Measurements from ENCODE around the gene FAAH.
"Not testable (repeated sequence)": the region's sequence is repeated elsewhere in the genome, so short reads cannot be mapped to it uniquely, and the experiment has no call there.

FAAH gene

DNA sequence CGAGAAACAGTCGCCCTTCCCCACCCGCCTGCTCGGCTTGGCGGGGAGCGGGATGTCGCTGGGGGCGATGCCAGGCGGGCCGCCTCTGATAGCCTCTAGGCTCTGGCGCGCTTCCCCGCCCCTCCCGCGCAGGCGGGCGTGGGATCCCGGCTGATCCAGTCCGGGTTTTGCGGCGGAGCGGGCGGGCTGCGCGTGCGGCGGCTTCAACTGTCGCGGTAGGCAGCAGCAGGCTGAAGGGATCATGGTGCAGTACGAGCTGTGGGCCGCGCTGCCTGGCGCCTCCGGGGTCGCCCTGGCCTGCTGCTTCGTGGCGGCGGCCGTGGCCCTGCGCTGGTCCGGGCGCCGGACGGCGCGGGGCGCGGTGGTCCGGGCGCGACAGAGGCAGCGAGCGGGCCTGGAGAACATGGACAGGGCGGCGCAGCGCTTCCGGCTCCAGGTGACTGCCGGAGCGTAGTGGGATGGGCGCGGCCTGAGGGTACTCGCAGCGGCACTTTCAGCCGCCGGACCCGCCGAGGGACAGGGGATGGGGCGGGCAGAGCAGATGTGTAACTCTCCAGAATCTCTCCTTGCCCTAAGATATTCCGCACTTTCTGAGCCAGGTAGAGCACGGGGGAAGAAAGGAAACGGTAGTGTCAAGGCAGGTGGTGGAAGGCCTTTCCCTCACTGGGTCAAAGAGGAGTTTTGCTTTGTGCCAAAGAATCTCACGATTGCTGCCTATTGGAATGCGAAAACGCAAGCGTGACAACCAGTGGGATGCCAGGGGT, at the start of gene FAAH:
TSS of gene FAAH (plus strand) at position 210 of the 764 bp plus-strand sequence. CDS start at position 242, 32 bp downstream.
- DNase-seq, result peak in 57 of 58 donors; percentile 26 to 87 (median 70)

DNA sequence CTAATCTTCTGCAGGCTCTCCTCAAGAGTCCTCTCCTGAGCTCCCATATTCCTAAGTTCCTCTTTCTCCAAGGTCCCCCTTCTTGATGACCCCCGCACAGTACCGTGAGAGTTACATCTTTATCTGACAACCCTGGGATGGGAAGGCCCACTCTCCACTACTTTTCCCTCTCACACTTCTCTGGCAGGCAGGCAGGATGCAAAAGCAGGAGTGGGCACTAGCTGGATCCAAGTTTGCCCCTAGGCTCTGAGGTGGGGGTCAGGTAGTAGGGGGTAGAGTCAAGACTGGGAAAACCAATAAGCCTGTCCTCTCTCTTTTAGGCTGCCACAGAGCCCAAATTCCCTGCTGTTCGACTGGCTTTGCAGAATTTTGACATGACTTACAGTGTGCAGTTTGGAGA, 49.6 kb upstream of the FAAH start:
- DNase-seq, result no peak

DNA sequence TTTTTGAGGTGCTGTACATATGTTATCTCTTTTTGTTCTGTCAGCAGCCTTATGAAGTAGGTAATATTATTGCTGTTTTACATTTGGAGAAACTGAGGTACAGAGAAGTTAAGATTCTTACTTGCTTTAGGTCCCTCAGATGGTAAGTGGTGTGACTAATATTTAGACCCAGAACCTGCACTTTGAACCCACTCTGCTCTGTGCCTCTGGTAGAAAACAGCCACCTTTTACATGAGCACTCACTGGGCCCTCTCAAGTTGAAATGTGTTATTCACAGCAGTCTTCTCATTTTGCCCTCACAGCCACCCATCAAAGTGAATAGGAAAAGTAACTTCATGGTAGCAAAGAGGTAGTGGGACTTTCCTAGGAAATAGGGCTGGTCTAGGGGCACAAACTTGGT, 48.8 kb upstream of the FAAH start:
- DNase-seq, result no peak

DNA sequence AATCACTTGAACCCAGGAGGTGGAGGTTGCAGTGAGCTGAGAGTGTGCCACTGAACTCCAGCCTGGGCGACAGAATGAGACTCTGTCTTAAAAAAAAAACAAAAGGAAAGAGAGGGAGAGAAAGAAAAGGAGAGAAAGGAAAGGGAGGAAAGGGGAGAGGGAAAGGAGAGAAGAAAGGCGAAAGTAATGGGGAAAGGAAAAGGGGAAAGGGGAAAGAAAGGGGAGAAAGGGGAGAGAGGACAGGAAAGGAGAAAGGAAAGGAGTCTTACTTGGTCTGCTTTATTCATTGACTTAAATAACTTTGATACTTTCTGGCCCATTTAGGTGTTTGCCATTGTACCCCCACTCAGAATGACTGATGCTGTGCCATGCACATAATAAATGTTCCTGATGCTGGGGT, 41.8 kb upstream of the FAAH start:
- no peak for DNase-seq

DNA sequence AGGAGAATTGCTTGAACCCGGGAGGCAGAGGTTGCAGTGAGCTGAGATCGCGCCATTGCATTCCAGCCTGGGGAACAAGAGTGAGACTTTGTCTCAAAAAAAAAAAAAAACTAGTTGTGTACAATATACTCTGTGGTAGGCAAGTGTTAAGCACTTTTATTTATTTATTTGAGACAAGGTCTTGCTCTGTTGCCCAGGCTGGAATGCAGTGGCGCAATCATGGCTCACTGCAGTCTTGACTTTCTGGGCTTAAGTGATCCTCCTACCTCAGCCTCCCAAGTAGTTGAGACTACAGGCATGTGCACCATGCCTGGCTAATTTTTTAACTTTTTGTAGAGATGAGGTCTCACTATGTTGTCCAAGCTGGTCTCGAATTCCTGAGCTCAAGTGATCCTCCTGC, 38.2 kb upstream of the FAAH start:
- DNase-seq, result not testable (repeated sequence)

DNA sequence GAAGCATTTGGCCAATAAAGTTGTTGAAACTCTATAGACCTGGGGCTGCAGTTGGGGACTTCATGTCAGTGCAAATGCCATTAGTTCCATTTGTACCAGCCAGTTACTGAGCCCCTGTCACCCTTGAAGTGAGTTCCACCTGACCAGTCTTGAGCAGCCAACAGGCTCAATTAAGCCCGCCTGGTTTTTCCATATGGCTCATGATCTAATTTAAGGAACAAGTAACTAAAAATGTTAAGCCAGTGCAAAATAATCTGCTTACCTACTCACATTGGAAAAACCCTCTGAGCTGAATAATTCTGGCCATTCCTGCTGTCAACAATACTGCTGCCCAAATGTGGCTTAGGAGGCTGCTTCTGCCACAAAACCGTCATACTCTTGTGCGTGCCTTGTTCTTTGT, 32.0 kb upstream of the FAAH start:
- peak in 1 of 58 donors; percentile 7 for DNase-seq

DNA sequence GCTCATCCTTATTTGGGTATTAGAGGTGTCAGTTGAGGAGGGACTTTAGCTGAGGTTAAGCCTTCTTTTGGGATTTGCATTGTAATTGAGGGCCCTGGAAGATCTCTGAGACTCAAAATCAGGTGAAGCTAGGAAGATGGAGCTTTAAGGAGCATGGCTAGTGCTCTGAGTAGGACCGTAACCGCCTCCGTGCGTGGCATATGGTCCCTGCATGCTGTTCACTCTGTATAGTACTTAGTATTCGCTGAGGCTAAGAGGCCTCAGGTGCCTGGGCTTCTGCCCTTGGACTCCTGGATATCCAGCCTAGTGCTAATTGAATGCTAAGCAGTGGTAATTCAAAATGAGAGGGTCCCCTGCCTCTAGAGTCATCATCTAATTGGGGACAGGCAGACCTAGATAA, 31.0 kb upstream of the FAAH start:
- no peak for DNase-seq

DNA sequence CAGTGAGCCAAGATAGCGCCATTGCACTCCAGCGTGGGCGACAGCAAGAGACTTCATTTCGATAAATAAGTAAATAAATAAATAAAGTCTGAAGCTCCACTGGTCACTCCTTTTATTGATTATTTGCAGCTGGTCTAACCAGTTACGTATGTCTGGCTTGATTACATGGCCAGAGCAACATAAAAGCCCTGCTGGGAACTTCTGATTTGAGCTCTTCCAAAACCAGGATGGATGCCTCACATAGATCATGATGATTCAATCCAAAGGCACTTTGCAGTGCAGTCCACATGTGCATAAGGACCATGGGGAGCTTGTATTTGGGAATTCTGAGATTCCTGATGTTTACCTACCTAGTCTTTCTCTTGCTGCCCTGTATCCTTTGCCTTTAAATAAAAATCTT, 29.5 kb upstream of the FAAH start:
- DNase-seq, result no peak

DNA sequence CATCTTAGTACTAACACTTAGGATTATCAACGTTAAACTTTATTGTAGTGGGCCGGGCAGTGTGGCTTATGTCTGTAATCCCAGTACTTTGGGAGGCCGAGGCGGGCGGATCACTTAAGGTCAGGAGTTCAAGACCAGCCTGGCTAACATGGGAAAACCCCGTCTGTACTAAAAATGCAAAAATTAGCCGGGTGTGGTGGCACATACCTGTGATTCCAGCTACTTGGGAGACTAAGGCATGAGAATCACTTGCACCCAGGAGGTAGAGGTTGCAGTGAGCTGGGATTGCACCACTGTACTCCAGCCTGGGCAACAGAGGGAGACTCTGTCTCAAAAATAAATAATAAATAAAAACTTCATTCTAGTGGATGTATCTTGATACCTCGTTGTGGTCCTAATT, 28.3 kb upstream of the FAAH start:
- DNase-seq, result not testable (repeated sequence)

DNA sequence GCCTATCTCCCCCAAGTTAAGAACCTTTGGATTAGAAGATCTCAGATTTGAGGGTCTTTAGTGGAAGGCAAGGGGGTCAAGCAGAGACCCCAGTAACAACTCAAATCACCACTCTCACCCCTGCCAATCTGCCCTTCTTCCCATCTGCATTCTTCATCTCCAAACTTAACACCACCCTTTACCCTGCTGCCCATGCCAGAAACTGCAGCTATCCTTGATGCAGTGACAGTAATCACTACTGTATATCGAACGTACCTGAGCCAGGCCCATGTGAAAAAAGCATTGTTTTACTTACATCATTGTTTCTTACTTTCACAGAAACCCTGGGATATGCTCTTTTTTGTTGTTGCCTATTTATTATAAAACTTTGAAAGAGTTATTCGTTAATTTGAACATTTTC, 27.0 kb upstream of the FAAH start:
- no peak for DNase-seq

DNA sequence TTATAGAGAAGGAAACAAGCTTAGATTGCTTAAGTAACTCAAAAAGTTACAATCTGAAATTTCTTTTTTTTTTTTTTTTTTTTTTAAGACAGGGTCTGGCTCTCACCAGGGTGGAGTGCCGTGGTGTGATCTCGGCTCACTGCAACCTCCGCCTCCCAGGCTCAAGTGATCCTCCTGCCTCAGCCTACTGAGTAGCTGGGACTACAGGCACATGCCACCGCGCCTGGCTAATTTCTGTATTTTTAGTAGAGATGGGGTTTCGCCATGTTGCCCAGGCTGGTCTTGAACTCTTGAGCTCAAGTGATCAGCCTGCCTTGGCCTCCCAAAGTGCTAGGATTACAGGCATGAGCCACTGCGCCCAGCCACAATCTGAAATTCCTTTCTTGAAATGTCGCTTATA, 26.4 kb upstream of the FAAH start:
- DNase-seq, result not testable (repeated sequence)

DNA sequence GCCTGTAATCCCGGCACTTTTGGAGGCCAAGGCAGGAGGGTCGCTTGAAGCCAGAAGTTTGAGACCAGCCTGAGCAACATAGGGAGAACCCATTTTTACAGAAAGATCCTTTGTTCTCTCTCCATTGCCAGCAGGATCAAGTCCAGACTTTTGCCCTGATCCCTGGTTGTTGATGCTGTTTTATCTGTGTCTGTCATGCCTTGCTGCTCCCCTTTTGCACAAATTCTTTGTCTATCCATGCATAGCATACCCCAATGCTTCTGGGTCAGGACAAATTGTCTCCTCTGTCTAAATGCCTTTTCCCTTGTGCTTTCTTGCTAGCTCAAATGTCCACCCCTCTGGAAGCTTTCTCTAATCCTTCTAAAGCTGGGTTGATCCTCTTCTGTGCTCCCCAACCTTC, 25.3 kb upstream of the FAAH start:
- DNase-seq, result no peak

DNA sequence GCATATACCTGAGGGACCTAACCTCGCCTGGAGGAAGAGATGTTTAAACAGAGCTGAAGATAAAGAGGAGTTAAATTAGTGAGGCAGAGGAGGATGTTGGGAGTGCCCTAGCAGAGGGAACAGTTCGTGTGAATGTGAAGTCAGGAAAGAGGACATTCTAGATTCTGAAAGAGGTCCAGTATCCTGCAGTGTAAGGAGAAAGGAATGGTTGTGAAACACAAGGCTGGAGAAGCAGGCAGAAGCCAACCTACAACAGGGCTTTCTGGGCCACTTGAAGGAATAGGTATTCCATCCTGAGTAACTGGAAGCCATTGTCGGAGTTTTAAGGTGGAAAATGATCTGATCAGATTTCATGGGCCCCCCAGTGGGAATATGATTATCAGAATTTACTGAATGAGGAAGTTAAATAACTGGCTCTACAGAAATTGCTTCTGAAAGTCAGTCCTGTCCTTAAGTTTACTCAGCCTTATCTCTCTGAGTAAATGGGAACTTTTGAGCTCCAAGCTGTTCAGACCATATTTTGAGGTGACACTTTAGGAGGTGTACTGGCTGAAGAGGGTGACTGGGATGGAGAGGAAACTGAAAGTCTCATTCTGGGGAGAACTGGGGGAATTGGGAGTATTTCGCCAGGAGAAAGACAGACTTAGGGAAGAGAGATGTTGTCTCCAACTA, 24.4 kb upstream of the FAAH start:
- no peak for DNase-seq

DNA sequence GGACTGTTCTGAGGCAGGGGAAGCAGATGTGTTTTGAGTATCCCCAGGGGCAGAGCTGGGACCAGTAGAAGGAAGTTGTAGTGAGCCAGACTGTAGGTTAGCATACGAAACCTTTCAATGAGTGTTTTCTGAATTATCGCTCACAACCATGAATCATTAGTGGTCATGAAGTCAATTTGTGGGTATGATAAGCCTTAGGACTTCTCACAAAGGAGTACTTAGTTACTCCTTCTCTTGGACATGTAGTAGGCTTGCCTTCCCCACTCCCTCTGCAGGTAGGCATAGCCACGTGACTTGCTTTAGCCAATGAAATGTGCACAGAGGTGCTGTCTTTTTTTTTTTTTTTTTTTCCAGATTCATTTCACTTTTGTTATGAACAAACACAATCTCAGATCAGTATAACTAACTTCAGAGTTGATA, 23.9 kb upstream of the FAAH start:
- no peak for DNase-seq

DNA sequence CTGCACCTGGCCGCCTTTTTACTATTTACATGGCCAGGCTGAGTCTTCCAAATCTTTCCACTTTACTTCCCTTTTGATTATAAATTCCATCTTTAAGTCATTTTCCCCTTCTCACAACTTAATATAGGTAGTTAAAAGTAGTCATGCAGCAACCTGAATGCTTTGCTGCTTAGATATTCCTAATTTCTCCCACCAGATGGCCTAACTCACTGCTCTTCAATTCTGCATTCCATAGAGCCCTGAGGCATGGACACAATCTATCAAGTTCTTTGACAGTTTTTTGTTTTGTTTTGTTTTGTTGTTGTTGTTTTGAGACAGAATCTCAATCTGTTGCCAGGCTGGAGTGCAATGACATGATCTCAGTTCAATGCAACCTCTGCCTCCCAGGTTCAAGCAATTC, 21.7 kb upstream of the FAAH start:
- DNase-seq, result no peak

DNA sequence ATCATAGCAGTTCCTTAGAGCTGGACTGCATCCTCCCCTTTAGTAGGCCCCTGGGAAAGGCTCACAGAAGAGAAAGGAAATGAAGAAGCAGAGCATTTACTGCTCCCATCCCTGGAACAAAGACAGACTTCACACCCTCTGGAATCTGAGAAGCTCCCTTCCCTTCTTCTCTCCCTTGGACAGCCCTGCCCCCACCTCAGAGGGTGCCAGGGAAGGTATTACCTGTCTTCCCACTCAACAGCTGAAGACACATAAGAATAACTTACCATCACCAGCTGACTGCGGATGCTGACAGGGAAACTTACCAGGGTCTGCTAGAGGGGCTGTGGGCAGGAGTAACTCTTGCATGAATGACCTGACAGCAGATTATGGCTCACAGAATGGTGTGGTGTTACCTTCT, 14.1 kb upstream of the FAAH start:
- DNase-seq, result no peak

DNA sequence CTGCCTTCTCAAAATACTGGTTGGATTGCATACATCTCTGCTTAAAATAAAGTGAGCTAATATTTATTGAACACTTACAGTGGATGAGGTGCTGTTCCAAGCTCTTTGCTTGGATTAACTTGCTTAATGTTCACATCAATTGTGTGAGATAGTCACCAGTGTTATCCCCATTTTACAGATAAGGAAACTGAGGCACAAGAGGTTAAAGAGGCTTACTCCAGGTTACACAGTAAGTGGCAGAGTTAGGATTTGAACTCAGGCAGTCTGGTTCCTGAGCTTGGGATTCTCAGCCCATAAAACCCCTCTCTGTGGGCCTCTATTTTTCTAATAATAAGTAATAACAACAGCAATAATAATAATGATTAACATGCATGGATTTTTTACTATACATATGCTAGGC, 13.6 kb upstream of the FAAH start:
- DNase-seq, result no peak

DNA sequence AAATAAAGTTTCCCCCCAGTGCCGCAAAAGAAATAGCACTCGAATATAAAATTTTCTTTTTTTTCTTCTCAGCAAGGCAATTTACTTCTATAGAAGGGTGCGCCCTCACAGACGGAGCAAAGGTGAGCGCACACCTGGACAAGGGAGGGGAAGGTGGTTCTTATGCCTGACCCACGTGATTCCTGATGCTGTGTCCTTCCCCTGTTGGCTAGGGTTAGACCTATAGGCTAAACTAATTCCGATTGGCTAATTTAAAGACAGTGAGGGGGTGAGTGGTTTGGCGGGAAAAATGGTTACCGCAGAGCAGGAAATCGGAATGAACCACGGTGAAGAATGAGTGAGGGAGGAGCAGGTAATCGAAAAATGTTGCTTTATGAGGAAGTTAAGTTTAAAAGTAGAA, 607 bp upstream of the FAAH start:
- DNase-seq, result peak in 1 of 58 donors; percentile 12

DNA sequence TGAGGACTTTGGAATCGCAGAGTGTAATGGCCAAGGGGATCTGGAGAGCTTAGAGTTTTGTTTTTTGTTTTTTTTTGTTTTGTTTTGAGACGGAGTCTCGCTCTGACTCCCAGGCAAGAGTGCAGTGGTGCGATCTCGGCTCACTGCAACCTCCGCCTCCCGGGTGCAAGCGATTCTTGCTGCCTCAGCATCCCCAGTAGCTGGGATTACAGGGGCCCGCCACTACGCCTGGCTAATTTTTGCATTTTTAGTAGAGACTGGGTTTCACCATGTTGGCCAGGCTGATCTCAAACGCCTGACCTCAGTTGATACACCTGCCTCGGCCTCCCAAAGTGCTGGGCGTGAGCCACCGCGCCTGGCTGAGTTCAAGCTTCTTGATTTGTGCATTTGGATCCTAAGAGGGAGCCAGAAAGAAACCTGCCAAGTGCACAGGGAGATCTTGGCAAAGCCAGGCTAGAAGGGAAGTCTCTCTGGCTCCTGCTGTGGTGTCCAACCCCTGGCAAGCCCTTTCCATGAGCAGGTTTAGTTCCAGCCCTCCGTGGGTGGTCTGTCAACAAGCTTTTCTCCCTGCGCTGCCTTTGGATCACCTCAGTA, 852 bp downstream of the FAAH start:
- DNase-seq, result peak in 20 of 58 donors; percentile 11 to 49 (median 34)

DNA sequence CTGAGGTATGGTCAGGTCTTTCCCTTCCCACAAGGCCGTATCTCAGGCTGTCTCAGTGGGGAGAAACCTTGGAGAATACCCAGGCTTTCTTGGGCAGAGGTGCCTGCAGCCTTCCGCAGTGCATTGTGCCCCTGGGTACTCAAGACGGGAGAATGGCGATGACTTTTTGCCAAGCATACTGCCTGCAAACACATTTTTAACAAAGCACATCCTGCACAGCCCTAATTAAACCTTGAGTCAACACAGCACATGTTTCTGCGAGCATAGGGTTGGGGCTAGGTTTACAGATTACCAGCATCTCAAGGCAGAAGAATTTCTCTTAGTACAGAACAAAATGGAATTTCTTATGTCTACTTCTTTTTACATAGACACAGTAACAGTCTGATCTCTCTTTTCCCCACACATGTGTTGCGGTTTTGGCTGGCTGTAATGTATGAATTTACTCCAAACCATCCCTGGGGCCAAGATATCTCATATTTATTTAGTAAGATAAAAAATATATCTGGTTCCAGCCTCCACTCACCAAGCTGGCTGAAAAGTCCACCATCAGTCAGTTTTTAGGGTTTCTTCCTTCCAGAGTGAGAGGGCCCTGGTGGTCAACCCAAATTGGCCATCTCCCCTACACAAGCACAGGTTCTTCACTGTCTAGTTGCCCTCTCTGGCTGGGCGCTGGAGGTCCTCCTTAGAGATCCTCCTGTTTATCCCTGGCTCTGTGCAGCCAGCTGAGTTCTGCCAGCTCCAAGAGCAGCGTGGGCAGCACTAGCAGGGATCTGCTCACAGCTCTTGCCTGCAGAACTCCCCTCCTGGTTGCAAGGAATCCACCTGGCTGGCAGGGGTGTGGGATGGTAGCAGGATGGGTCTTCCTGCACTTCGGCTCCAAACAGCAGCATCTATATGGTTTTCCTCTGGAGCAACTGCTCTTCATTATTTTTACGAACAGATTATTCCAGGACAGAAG, 2.6 kb downstream of the FAAH start:
- DNase-seq, result peak in 21 of 58 donors; percentile 20 to 64 (median 38)

DNA sequence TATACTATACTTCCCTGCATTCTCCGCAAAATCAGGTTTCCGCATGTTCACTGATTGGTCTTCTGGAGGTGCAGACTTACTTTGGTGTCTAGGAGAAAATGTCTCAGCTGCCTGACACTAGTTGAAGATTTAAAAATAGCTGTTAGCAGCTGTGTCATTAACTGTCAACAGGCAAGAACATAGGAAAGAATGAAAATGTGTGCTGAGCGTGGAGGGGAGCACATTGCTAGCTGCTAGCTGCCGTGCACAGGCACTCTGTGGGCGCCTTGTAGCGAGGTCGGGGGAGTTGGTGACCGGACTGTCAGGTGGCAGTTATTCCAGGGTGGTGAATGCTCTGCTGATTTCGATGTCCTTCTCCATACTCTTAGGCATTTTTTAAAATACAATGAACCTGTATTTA, 5.2 kb downstream of the FAAH start:
- DNase-seq, result peak in 7 of 58 donors; percentile 14 to 49 (median 30)

Measured in anterior cingulate cortex (tissue), 58 donors.